Trophoblast cell (in vitro differentiated cells and primary cell): Measurements from ENCODE around the gene APH1B.

Experiments
- DNase-seq, 2 donors: peaks; one replicate each; pipeline ENCODE4 v3.0.0-alpha.2; 2016
- H2AFZ ChIP-seq: 2 replicates; pipeline ENCODE4 v1.6.1; 2013; ENCODE audit warnings: low read length, moderate library complexity, mild to moderate bottlenecking; ENCODE audit not compliant: insufficient read depth, poor library complexity
- H2AK5ac ChIP-seq: 2 replicates; pipeline ENCODE4 v1.6.1; 2013; ENCODE audit warnings: mild to moderate bottlenecking, low read length
- H2BK120ac ChIP-seq: 2 replicates; pipeline ENCODE4 v1.6.1; 2013; ENCODE audit warnings: low read length, mild to moderate bottlenecking, moderate library complexity; ENCODE audit not compliant: insufficient read depth, poor library complexity
- H2BK12ac ChIP-seq: 2 replicates; pipeline ENCODE4 v1.6.1; 2013; ENCODE audit warnings: mild to moderate bottlenecking, low read length, moderate library complexity
- H2BK5ac ChIP-seq: 2 replicates; pipeline ENCODE4 v1.6.1; 2013; ENCODE audit warnings: low read length, low read depth, moderate library complexity, mild to moderate bottlenecking; ENCODE audit not compliant: poor library complexity
- H3K14ac ChIP-seq: 2 replicates; pipeline ENCODE4 v1.6.1; 2013; ENCODE audit warnings: mild to moderate bottlenecking, low read length
- H3K18ac ChIP-seq: 2 replicates; pipeline ENCODE4 v1.6.1; 2013; ENCODE audit warnings: mild to moderate bottlenecking, low read length
- H3K23ac ChIP-seq: 2 replicates; pipeline ENCODE4 v1.6.1; 2013; ENCODE audit warnings: low read length
- H3K27ac ChIP-seq: 2 replicates; pipeline ENCODE4 v1.5.1; 2013; ENCODE audit warnings: low read depth, mild to moderate bottlenecking, inconsistent platforms, low read length, moderate library complexity
- H3K27me3 ChIP-seq: 2 replicates; pipeline ENCODE4 v1.6.1; 2013; ENCODE audit warnings: inconsistent platforms, mild to moderate bottlenecking, low read length, moderate library complexity; ENCODE audit not compliant: insufficient read depth
- H3K36me3 ChIP-seq, 2 experiments: 1 replicate in 1 of 2; 2 replicates in 1 of 2; pipeline ENCODE4 v1.6.1; 2013; ENCODE audit warnings: low read length in 2 of 2, mild to moderate bottlenecking in 2 of 2, moderate library complexity in 1 of 2; ENCODE audit not compliant: insufficient read depth in 2 of 2, control insufficient read depth in 1 of 2
- H3K4ac ChIP-seq: 2 replicates; pipeline ENCODE4 v1.6.1; 2013; ENCODE audit warnings: low read depth, mild to moderate bottlenecking, low read length, moderate library complexity
- H3K4me1 ChIP-seq, 2 experiments: 1 replicate in 1 of 2; 2 replicates in 1 of 2; pipeline ENCODE4 v1.6.1; 2013; ENCODE audit warnings: low read length in 2 of 2, mild to moderate bottlenecking in 2 of 2, moderate library complexity in 1 of 2; ENCODE audit not compliant: insufficient read depth in 2 of 2, control insufficient read depth in 1 of 2
- H3K4me2 ChIP-seq: 2 replicates; pipeline ENCODE4 v1.6.1; 2013; ENCODE audit warnings: inconsistent platforms, mild to moderate bottlenecking, low read length, moderate library complexity
- H3K4me3 ChIP-seq: 2 replicates; pipeline ENCODE4 v1.5.1; 2013; ENCODE audit warnings: mild to moderate bottlenecking, low read depth, low read length, inconsistent platforms
- H3K79me1 ChIP-seq: one replicate; pipeline ENCODE4 v1.6.1; 2013; ENCODE audit warnings: low read length
- H3K79me2 ChIP-seq: 2 replicates; pipeline ENCODE4 v1.6.1; 2013; ENCODE audit warnings: low read length, mild to moderate bottlenecking; ENCODE audit not compliant: control insufficient read depth, insufficient read depth, poor library complexity
- H3K9ac ChIP-seq: 2 replicates; pipeline ENCODE4 v1.6.1; 2013; ENCODE audit warnings: mild to moderate bottlenecking, low read length
- H3K9me3 ChIP-seq: 2 replicates; pipeline ENCODE4 v1.6.1; 2013; ENCODE audit warnings: low read depth, mild to moderate bottlenecking, control low read depth, inconsistent platforms, low read length; ENCODE audit not compliant: insufficient read depth
- H4K12ac ChIP-seq: 2 replicates; pipeline ENCODE4 v1.6.1; 2013; ENCODE audit warnings: low read depth, mild to moderate bottlenecking, low read length, moderate library complexity
- H4K8ac ChIP-seq: 2 replicates; pipeline ENCODE4 v1.6.1; 2013; ENCODE audit warnings: low read depth, mild to moderate bottlenecking, low read length, moderate library complexity
- H4K91ac ChIP-seq: one replicate; pipeline ENCODE4 v1.6.1; 2013; ENCODE audit warnings: low read depth, mild to moderate bottlenecking, low read length, moderate library complexity
- WGBS: extraction: QIAGEN DNeasy Blood & Tissue Kit; methylation state at CpG from one replicate; pipeline ENCODE4 v1.1.7; 2013; ENCODE audit warnings: missing lambda C conversion rate; ENCODE audit not compliant: insufficient read length, insufficient coverage; ENCODE audit errors: extremely low coverage; 5-methylcytosine and 5-hydroxymethylcytosine counted together

Gene APH1B

DNA sequence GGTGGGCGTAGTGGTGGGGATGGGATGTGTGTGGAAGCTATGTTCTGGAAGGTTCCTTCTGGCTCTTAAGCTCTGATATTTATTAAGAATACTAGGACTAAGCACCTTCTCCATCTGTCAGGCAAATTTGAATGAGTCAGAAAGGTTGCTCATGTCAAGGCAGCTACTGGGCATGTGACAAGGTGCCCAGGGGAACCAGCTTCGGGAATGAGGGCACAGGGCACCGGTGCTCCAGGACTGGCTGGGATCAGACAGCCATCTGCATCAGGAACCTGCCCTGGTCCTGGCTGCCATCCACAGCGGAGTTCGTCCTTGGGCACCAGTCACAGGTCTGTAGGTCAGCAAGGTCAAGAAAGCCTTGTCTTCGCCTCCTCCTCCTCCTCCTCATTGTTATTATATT lies 71.8 kb downstream of the APH1B start:
- H4K91ac ChIP-seq = no peak overlapping the region
- no peak overlapping the region for H2BK12ac ChIP-seq
- H4K8ac ChIP-seq = no peak overlapping the region
- no peak overlapping the region for H2BK5ac ChIP-seq
- H4K12ac ChIP-seq = no peak overlapping the region
- H2BK120ac ChIP-seq = no peak overlapping the region
- H3K4me2 ChIP-seq = no peak overlapping the region
- no peaks in the 10 kb centered on the region for H3K27me3 ChIP-seq
- H3K9ac ChIP-seq = no peak overlapping the region
- no peak overlapping the region for H3K14ac ChIP-seq
- no peak overlapping the region for H3K18ac ChIP-seq
- H2AFZ ChIP-seq = no peak overlapping the region
- no peak overlapping the region for H3K4ac ChIP-seq
- no peak overlapping the region for H3K4me3 ChIP-seq
- H3K4me1 ChIP-seq = peaks cover 0 to 2% of the 10 kb centered on the region in 2 experiments
- no CpG with 5 or more reads among the region's 6 CpGs for WGBS
- H3K79me2 ChIP-seq = no peaks in the 10 kb centered on the region
- peaks cover 3% of the 10 kb centered on the region for H3K9me3 ChIP-seq
- no peaks in the 10 kb centered on the region for H3K36me3 ChIP-seq
- no peak overlapping the region for H3K27ac ChIP-seq
- no peak overlapping the region for H3K23ac ChIP-seq
- H3K79me1 ChIP-seq = no peaks in the 10 kb centered on the region
- DNase-seq = no peak
- no peak overlapping the region for H2AK5ac ChIP-seq

DNA sequence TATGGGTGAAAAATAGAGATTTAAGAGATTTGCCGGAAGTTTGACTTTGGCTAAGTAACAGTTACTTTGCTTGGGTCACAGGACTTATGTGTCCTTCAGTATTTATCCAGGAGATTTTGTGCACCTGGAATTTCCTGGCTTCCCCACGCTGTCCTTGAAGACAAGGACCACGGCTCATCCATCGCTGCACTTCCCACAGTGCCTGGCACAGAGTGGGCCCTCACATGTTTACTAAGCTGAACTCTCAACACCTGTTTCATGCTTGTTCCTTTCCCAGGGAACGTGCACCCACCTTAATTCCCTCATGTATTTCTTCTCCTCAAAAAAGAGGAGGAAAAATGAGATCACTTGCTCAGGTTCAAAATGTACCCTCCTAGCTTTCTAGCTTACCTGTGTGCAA lies 72.2 kb downstream of the APH1B start:
- no peak overlapping the region for H3K4me3 ChIP-seq
- H2BK12ac ChIP-seq = no peak overlapping the region
- H3K18ac ChIP-seq = no peak overlapping the region
- no peaks in the 10 kb centered on the region for H3K36me3 ChIP-seq
- H4K8ac ChIP-seq = no peak overlapping the region
- DNase-seq = no peak
- H3K14ac ChIP-seq = no peak overlapping the region
- no peak overlapping the region for H3K4ac ChIP-seq
- H3K27me3 ChIP-seq = no peaks in the 10 kb centered on the region
- no peak overlapping the region for H2BK120ac ChIP-seq
- no peak overlapping the region for H4K91ac ChIP-seq
- peaks cover 3% of the 10 kb centered on the region for H3K9me3 ChIP-seq
- no peaks in the 10 kb centered on the region for H3K79me1 ChIP-seq
- no peak overlapping the region for H3K27ac ChIP-seq
- WGBS = no CpG with 5 or more reads among the region's 5 CpGs
- no peak overlapping the region for H3K9ac ChIP-seq
- H4K12ac ChIP-seq = no peak overlapping the region
- peaks cover 0 to 2% of the 10 kb centered on the region in 2 experiments for H3K4me1 ChIP-seq
- H3K23ac ChIP-seq = no peak overlapping the region
- H2BK5ac ChIP-seq = no peak overlapping the region
- H3K79me2 ChIP-seq = no peaks in the 10 kb centered on the region
- H2AFZ ChIP-seq = no peak overlapping the region
- H2AK5ac ChIP-seq = no peak overlapping the region
- no peak overlapping the region for H3K4me2 ChIP-seq

DNA sequence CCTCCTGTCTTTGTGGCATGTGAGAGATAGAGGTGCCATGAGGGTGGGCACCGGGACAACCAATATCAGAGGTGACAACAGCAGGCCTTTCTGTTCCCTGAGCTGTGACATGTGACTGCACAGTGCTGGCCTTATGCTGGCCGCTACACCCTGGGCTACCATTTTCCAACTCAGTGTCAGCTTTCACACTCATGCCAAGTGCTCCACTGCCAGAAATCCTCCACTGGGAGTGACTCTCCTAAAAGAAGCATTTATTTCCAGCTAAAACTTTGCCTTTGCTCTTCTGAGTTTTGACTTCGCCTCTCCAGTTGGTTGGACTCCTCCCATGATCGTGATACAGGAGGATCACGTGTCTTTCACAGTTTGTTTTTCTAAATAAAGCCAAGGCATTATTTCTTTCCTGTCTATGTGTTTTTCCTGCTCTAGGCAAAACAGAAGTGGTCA lies 72.8 kb downstream of the APH1B start:
- no peaks in the 10 kb centered on the region for H3K27me3 ChIP-seq
- WGBS = no CpG with 5 or more reads among the region's 5 CpGs

DNA sequence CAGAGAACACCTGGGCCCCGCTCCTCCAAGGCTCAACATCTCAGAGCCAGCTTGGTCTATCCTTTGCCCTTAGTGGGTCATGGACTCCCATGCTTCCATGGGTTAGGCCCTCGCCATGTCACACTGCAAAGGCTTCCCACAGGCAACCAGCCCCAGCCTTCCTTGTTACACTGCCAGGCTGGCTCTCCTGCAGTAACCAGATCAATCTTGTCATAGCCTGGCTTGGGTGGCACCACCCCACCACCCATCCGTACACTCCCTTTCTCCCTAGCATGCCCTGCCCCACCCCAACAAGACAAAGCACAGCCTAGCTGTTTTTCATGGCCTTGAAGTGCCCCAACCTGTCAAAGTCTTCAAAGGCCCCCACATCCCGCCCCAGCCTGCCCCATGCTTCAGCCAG lies 73.8 kb downstream of the APH1B start:
- Histone ChIP-seq H3K79me2 (no peaks in the 10 kb centered on the region), H3K4ac (no peak overlapping the region), H3K18ac (no peak overlapping the region), H3K4me1 (no peaks in the 10 kb centered on the region), H3K23ac (no peak overlapping the region), H3K36me3 (no peaks in the 10 kb centered on the region), H2BK120ac (no peak overlapping the region), H3K79me1 (no peaks in the 10 kb centered on the region), H2BK5ac (no peak overlapping the region), H3K9me3 (no peaks in the 10 kb centered on the region), H3K9ac (no peak overlapping the region), H4K12ac (no peak overlapping the region), H3K27ac (no peak overlapping the region), H3K4me2 (no peak overlapping the region), H3K27me3 (no peaks in the 10 kb centered on the region), H2AFZ (no peak overlapping the region), H4K91ac (no peak overlapping the region), H2BK12ac (no peak overlapping the region), H4K8ac (no peak overlapping the region), H2AK5ac (no peak overlapping the region), H3K14ac (no peak overlapping the region), H3K4me3 (no peak overlapping the region)
- DNase-seq = no peak
- WGBS = no CpG with 5 or more reads among the region's 4 CpGs

More for the DNA sequence above, 72.8 kb downstream of the APH1B start:
- Histone ChIP-seq H3K14ac (no peak overlapping the region), H3K27ac (no peak overlapping the region), H3K4me1 (no peaks in the 10 kb centered on the region), H3K9ac (no peak overlapping the region), H3K18ac (no peak overlapping the region), H4K12ac (no peak overlapping the region), H3K36me3 (no peaks in the 10 kb centered on the region), H3K4me3 (no peak overlapping the region), H4K8ac (no peak overlapping the region), H4K91ac (no peak overlapping the region), H2BK12ac (no peak overlapping the region), H3K4me2 (no peak overlapping the region), H3K79me1 (no peaks in the 10 kb centered on the region), H2BK120ac (no peak overlapping the region), H2BK5ac (no peak overlapping the region), H3K9me3 (peaks cover 2% of the 10 kb centered on the region), H2AFZ (no peak overlapping the region), H3K23ac (no peak overlapping the region), H3K4ac (no peak overlapping the region), H2AK5ac (no peak overlapping the region), H3K79me2 (no peaks in the 10 kb centered on the region)
- no peak for DNase-seq
